Hair follicle dermal papilla cell (primary cell): ENCODE data around the gene PRMT3. TPM values are rescaled to one million over a fixed set of nuclear protein-coding genes. Genes with fewer than 3 reads are reported as not detected.

Experiments
- total RNA-seq: library from RNA; depleted of rRNA; stranded (reverse); fragments of >200 nt; gene quantifications from 2 replicates; pipeline ENCODE4 v1.2.3, GENCODE V29; 2012

The PRMT3 gene
- total RNA-seq, result 10.5 and 11.3 TPM in 2 replicates

GRCh38 chr11:20387261-20388095 lies at the start of gene PRMT3:
TSS of gene PRMT3 (plus strand) at chr11:20387716. CDS start at chr11:20387747, 31 bp downstream.

DNA sequence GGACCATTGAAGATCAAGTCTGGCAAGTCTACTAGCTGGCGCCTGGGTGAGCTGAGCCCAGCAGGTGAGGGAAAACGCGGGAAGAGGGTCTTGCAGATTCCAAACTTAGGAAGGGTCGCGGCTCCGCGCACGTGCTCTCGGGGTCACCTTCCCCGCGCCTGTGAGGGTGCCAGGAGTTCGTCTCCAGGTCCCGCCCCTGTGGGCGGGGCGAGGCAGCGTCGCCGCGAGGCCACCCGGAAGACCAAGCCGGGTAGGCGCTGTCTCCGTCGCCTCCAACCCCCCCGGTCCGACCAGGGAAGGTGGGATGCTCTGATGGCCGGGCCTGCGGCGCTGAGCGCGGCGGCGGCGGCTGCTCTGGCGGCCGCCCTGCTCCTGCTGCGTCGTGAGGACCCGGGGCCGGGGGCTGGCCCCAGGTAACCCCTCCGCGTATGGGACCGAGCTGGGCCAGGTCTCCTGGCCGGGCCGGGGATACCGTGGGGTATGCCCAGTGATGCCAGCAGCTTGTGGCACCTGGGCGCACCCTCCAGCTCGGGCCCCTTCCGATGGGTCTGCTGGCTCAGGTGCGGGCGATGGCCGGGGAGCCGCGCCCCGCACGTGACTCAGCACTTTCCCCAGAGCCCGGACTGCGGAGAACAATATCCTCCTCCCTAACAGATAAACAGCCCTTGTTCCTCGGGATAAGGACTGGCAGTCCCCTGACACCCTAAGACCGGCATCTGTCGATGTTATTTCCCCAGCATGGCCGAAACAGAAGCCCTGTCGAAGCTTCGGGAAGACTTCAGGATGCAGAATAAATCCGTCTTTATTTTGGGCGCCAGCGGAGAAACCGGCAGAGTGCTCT lies 23.8 kb upstream of the PRMT3 start, which contains the start of gene HTATIP2:
Gene HTATIP2 (plus strand): TSS at position 215 of the 841 bp plus-strand sequence. CDS start 524 bp downstream, at position 739.

Other genes with a start within 250 kb of the PRMT3 start
- not detected in 2 replicates for gene DBX1, start 227.2 kb upstream of the PRMT3 start, total RNA-seq
- 46.1 and 50.8 TPM in 2 replicates for gene HTATIP2, start 24.0 kb upstream of the PRMT3 start, total RNA-seq
- gene SLC6A5, start 211.9 kb downstream of the PRMT3 start, total RNA-seq, result not detected in 2 replicates